ES-I3 (cell line): ENCODE results near the gene CYP3A5.
"Not testable (repeated sequence)": the region's sequence is repeated elsewhere in the genome, so short reads cannot be mapped to it uniquely, and the experiment has no call there.

Source experiments
- H3K36me3 ChIP-seq: 2 replicates; pipeline ENCODE4 v1.6.1; 2013; ENCODE audit warnings: mild to moderate bottlenecking, low read length, control low read depth, moderate library complexity; ENCODE audit not compliant: insufficient read depth
- H3K4me1 ChIP-seq: 2 replicates; pipeline ENCODE4 v1.6.1; 2013; ENCODE audit warnings: mild to moderate bottlenecking, control low read depth, low read length; ENCODE audit not compliant: insufficient read depth
- H3K9ac ChIP-seq: 2 replicates; pipeline ENCODE4 v1.6.1; 2013; ENCODE audit warnings: low read depth, mild to moderate bottlenecking, low read length, moderate library complexity
- H3K9me3 ChIP-seq: 2 replicates; pipeline ENCODE4 v1.6.1; 2013; ENCODE audit warnings: mild to moderate bottlenecking, low read length, moderate library complexity; ENCODE audit not compliant: control insufficient read depth, insufficient read depth

The CYP3A5 gene

DNA sequence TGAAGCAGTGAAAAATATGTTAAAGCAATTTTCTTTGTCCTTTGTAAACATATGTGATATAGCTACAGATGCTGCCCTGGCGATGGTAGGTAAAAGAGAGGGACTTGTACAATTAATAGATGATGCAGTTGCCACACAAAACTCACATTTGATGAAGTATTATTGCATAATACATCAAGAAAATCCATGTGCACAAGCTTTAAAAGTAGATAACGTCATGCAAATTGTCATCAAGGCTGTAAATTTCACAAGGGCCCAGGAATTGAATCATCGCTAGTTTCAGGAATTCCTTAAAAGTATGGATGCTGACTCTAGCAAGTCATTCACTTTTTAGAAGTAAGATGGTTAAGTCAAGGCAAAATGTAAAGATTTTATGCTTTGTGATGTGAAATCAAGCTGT lies 10.0 kb downstream of the CYP3A5 start:
- no peak overlapping the region for H3K9ac ChIP-seq
- no peaks in the 10 kb centered on the region for H3K36me3 ChIP-seq
- no peaks in the 10 kb centered on the region for H3K4me1 ChIP-seq
- no peaks in the 10 kb centered on the region for H3K9me3 ChIP-seq

DNA sequence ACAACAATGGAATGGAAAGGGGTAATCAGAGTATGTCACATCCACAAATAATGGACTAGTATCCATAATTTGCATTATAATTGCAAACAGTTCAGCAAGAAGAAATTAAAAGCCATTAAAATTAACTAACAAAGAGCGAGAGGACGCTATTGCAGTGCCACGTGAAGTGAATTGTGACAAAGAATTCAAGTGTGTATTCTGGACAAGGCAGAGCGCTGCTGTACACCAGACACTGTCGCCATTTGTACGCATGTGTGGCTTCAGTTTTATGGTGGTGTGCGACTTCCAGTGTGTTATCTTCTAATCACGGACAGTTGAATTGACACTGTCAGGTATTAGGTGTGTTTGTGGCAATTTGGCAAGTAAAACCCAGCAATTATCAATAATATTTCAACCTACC lies 11.3 kb downstream of the CYP3A5 start:
- Histone ChIP-seq H3K9ac (no peak overlapping the region), H3K36me3 (no peaks in the 10 kb centered on the region)

DNA sequence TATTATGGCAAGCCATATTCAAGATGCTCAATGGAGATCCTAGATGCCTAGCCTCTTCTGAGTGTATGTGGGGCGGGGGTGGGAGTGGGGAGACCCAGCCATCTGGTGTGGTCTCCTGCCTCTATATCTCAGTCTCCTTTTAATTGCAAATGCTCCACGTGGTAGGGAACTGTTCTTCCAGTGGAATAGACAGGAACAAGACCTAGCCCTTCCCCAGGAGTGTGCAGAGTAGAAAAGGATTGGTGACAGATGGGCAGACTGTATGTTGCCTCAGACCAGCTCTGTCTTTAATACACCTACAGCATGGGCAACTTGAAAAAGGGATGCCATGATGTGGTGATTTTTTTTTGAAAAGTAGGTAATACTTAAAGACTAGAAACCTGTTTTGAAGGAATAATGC lies 12.6 kb downstream of the CYP3A5 start:
- Histone ChIP-seq H3K9me3 (no peaks in the 10 kb centered on the region), H3K36me3 (no peaks in the 10 kb centered on the region), H3K9ac (no peak overlapping the region), H3K4me1 (no peaks in the 10 kb centered on the region)

More for the DNA sequence above, 11.3 kb downstream of the CYP3A5 start:
- Histone ChIP-seq H3K9me3 (no peaks in the 10 kb centered on the region), H3K4me1 (no peaks in the 10 kb centered on the region)

DNA sequence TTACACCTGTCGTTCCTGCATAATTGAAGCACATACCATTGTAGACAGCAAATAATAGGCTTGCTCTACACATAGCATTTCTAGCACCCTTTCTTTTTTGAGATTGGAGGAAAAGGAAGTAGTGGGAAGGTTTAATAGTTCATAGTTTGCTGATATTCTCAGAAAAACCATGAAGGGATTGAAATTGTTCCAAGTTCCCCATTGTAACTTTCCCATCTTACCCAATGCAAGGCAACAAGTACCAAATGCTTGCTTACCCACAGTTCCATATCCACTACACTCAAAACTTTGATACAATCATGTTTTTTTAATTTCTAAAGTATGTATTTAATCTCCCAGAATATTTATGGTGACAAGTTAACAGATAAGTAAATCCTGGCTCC lies 13.8 kb downstream of the CYP3A5 start:
- Histone ChIP-seq H3K9me3 (no peaks in the 10 kb centered on the region; the same call in 1 of the 2 replicates), H3K4me1 (no peaks in the 10 kb centered on the region), H3K36me3 (no peaks in the 10 kb centered on the region), H3K9ac (no peak overlapping the region)

DNA sequence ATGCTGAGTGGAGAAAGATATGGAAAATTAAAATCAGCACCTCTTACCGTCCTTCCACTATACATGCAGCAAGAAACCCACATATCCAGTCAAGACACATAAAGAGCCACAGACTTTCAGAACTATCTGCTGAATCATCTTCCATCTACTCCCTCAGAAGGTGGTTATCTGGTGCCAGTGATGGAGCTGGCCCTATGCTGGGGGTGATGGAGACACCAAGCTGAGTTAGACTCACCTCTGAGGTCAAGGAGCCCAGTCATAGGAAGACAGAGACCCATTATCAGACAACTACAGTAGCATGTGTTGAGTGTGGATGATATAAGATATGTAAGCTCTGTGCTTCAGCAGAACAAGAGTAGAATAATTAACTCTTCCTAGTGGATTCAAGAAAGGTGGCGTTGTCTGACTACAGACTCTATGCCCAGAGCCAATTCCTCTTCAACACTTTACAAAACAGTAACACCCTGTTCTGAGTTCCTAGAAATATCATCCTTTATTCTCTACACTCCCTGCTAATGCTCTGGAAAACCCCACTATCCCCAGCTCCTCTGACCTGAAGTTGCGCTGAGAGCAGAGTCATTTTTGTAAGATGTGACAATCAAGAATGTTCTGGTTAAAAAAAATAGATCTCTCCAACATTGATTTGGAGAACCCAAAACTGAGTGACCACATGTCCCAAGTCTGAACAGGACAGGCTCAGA lies 14.3 kb downstream of the CYP3A5 start:
- Histone ChIP-seq H3K9me3 (no peaks in the 10 kb centered on the region; the same call in 1 of the 2 replicates), H3K9ac (no peak overlapping the region), H3K4me1 (no peaks in the 10 kb centered on the region), H3K36me3 (no peaks in the 10 kb centered on the region; the same call in 1 of the 2 replicates)

DNA sequence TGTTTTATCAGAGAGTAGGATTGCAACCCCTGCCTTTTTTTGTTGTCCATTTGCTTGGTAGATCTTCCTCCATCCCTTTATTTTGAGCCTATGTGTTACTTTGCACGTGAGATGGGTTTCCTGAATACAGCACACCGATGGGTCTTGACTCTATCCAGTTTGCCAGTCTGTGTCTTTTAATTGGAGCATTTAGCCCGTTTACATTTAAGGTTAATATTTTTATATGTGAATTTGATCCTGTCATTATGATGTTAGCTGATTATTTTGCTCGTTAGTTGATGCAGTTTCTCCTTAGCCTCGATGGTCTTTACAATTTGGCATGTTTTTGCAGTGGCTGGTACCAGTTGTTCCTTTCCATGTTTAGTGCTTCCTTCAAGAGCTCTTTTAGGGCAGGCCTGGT lies 21.9 kb downstream of the CYP3A5 start:
- not testable (repeated sequence) for H3K9me3 ChIP-seq, H3K9ac ChIP-seq, H3K4me1 ChIP-seq, H3K36me3 ChIP-seq

DNA sequence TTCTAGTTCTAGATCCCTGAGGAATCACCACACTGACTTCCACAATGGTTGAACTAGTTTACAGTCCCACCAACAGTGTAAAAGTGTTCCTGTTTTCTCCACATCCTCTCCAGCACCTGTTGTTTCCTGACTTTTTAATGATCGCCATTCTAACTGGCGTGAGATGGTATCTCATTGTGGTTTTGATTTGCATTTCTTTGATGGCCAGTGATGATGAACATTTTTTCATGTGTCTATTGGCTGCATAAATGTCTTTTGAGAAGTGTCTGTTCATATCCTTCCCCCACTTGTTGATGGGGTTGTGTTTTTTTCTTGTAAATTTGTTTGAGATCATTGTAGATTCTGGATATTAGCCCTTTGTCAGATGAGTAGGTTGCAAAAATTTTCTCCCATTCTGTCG lies 25.2 kb downstream of the CYP3A5 start:
- not testable (repeated sequence) for H3K9ac ChIP-seq, H3K36me3 ChIP-seq, H3K4me1 ChIP-seq, H3K9me3 ChIP-seq

DNA sequence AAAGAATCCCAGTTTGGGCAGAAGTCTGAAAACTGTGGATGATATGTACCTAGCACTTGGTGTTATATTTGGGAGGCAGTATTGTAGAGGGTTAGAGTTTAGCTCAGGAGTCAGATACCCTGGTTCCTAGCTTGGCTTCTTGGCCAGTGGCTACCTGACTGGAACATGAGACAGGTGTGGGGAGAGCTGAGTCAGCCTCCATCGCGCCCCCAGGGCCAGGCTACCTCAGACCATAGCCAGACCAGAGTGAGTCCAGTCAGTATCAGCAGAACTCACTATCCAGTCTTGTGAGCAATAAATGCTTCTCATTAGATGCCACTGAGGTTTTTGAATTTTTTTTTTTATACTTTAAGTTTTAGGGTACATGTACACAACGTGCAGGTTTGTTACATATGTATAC lies 26.0 kb downstream of the CYP3A5 start:
- H3K9ac ChIP-seq: no peak overlapping the region
- no peaks in the 10 kb centered on the region for H3K4me1 ChIP-seq
- no peaks in the 10 kb centered on the region for H3K36me3 ChIP-seq
- no peaks in the 10 kb centered on the region for H3K9me3 ChIP-seq

DNA sequence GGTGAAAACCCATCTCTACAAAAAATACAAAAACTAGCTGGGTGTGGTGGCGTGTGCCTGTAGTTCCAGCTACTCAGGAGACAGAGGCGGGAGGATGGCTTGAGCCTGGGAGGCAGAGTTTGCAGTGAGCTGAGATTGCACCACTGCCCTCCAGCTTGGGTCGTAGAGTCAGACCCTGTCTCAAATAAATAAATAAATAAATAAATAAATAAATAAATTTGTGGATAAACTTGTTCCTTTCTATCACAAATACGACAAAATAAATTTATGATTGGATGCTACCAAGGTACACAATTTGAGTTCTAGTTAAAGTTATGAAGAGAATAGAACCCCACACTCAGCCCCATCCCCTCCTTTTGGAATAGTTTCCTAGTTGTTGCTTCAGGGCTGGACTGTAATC lies 26.5 kb downstream of the CYP3A5 start:
- H3K9me3 ChIP-seq, H3K4me1 ChIP-seq, H3K36me3 ChIP-seq, H3K9ac ChIP-seq: not testable (repeated sequence)

DNA sequence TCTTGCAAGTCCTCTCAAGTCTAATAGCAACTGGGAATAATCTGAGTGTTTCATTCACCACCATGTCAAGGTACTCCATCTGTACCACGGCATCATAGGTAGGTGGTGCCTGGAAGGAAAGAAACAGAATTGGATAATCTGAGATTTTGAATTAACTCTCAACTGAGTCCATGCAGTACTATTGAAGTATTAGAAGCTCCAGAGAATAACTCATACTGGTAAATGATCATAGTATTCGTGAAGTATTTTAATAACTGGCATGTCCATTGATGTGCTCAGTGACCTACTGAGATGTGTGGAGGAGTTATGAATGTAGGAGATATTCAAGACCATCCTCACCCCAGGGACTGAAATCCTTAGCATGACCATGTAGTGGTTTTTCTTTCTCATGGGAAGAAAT lies 27.1 kb downstream of the CYP3A5 start:
- no peaks in the 10 kb centered on the region for H3K36me3 ChIP-seq
- no peak overlapping the region for H3K9ac ChIP-seq
- H3K9me3 ChIP-seq: no peaks in the 10 kb centered on the region
- no peaks in the 10 kb centered on the region for H3K4me1 ChIP-seq

DNA sequence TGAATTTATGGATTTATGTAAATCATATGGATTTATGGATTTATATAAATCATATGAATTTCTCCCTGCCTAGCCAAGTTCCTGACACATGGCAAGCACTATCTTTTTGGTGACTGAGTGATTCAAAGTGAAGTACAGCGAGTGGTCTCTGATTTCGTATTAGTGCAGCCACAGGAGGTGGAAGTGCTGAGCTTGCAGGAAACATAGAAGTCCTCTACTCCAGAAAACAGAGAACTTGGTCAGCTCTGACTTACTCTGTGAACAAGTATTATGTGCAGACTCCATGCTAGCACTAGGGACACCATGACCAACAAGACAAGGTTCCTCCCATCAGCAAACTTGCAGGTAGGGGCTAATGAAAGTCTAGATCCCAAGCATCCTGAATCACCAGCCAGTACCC lies 28.5 kb downstream of the CYP3A5 start:
- Histone ChIP-seq H3K9ac (no peak overlapping the region), H3K9me3 (no peaks in the 10 kb centered on the region), H3K4me1 (no peaks in the 10 kb centered on the region), H3K36me3 (no peaks in the 10 kb centered on the region)

DNA sequence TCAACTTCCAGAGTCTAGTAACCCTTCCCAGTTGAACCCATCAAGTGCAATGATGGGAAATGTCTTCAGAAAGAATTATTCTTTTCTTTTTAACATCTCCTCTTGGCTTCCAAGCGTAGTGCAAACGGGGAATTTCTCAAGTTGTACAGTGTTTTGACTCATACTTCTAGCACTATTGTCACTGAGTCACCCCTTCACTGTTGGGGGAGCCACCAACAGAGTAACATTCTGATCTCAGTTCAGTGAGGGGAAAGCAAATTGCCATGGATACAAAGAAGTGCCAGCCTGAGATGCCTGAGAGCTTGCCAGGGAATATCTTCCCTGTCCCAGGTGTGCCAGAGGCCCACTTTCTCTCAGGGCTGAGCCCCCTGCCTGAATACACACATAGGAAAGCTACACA lies 31.0 kb downstream of the CYP3A5 start:
- H3K4me1 ChIP-seq: no peaks in the 10 kb centered on the region
- H3K9ac ChIP-seq: no peak overlapping the region
- H3K9me3 ChIP-seq: no peaks in the 10 kb centered on the region
- H3K36me3 ChIP-seq: no peaks in the 10 kb centered on the region

DNA sequence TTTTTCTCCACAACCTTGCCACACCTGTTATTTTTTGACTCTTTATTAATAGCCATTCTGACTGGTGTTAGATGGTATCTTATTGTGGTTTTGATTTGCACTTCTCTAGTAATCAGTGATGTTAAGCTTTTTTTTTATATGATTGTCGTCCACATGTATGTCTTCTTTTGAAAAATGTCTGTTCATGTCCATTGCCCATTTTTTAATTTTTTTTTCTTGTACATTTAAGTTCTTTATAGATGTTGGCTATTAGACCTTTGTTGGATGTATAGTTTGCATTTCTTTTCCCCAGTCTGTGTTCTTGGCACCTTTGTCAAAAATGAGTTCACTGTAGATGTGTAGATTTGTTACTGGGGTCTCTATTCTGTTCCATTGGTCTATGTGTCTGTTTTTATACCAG lies 34.2 kb downstream of the CYP3A5 start:
- Histone ChIP-seq H3K9ac (no peak overlapping the region), H3K4me1 (no peaks in the 10 kb centered on the region), H3K9me3 (no peaks in the 10 kb centered on the region), H3K36me3 (no peaks in the 10 kb centered on the region)

DNA sequence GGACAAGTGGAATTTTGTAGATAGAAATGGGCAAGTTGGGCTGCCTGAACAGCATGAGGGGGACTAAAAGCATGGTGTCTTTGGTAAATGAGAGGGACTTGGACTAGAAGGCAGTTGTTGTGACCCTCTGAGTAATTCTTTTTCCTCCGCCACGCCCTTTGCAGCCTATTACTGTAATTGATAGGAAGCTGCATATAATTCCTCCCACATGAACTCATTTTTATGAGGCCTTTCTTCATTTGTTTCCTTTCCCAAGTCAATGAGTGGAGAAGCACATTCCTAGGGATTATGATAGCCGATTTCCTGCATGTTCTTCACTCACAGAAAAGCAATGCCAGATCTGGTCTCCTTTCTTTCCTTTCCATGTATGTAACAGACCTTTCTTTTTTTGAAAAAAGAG lies 35.4 kb downstream of the CYP3A5 start:
- Histone ChIP-seq H3K9ac (no peak overlapping the region), H3K36me3 (no peaks in the 10 kb centered on the region), H3K4me1 (peaks cover 3% of the 10 kb centered on the region; the same call in 1 of the 2 replicates), H3K9me3 (no peaks in the 10 kb centered on the region)

DNA sequence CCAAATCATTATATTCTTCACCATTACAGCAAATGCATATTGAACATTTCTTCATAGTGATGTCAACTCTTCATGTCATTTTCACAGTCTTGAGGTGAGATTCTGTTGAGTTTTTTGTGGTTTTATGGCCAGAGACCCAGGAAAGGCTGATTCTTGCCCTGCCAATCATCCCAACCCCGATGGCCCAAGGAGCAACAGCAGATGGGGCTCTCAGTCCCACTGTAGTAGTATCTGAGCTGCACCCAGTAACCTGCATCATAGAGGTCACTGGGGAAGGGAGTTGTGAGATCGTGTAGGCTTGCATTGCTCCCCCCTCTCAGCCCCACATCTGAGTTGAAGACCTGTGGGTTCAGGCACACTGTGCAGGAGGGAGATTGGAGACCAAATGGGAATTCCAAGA lies 36.3 kb downstream of the CYP3A5 start:
- Histone ChIP-seq H3K9me3 (no peaks in the 10 kb centered on the region), H3K9ac (no peak overlapping the region), H3K36me3 (no peaks in the 10 kb centered on the region)

DNA sequence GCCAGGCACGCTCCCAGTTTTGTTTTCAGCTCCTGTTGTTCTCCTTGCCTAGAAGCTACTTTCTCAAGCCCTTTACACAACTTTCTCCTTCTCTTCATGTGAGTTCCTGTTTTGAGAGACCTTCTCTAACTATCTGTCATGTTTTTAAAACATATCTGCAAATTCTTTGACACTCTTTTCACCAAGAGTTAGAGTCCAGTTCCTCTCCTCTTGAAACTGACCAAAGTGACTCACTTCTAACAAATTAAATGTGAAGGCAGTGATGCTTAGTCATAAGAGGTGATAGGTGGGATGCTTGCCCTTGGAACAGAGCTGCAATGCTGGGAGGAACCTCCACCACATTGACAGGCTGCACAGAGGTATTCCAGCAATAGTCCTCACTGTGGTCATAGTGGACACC lies 37.8 kb downstream of the CYP3A5 start:
- H3K36me3 ChIP-seq: no peaks in the 10 kb centered on the region
- H3K9me3 ChIP-seq: no peaks in the 10 kb centered on the region
- H3K4me1 ChIP-seq: peaks cover 9% of the 10 kb centered on the region; the same call in 1 of the 2 replicates
- no peak overlapping the region for H3K9ac ChIP-seq

More for the DNA sequence above, 36.3 kb downstream of the CYP3A5 start:
- H3K4me1 ChIP-seq: peaks cover 9% of the 10 kb centered on the region; the same call in 1 of the 2 replicates
